ENCODE results near the gene ACOX3. TPM values are rescaled to one million over a fixed set of nuclear protein-coding genes. Genes with fewer than 3 reads are reported as not detected.

Gene ACOX3
- total RNA-seq, 1 donor from 2014 or later: 59.7 TPM

- Mint-ChIP-seq H3K9me3 (no peaks in the 10 kb centered on the region), H3K27ac (no peak overlapping the region), H3K36me3 (peaks cover 7% of the 10 kb centered on the region), H3K4me1 (no peaks in the 10 kb centered on the region), H3K4me3 (no peak overlapping the region), H3K27me3 (ENCODE audit: low read depth) (no peaks in the 10 kb centered on the region)
- no peak for TF ChIP-seq CTCF (IDR thresholded peaks at IDR 0.05; ENCODE audit: unreplicated experiment)
- no peak for DNase-seq (ENCODE audit: low spot score in 2 of 2, unreplicated experiment in 2 of 2)
Observed at GRCh38 chr4:8379771-8380170, 60.8 kb downstream of the ACOX3 start.

GRCh38 chr4:8379281-8379680 is 61.2 kb downstream of the ACOX3 start:
- no peak for TF ChIP-seq CTCF (IDR thresholded peaks at IDR 0.05; ENCODE audit: unreplicated experiment)

GRCh38 chr4:8378776-8379175 is 61.7 kb downstream of the ACOX3 start:
- Mint-ChIP-seq H3K36me3 (peaks cover 7% of the 10 kb centered on the region), H3K4me3 (no peak overlapping the region), H3K4me1 (no peaks in the 10 kb centered on the region), H3K27ac (no peak overlapping the region), H3K27me3 (ENCODE audit: low read depth) (no peaks in the 10 kb centered on the region), H3K9me3 (no peaks in the 10 kb centered on the region)
- TF ChIP-seq CTCF (IDR thresholded peaks at IDR 0.05; ENCODE audit: unreplicated experiment): no peak
- no peak for DNase-seq (ENCODE audit: low spot score in 2 of 2, unreplicated experiment in 2 of 2)

More at GRCh38 chr4:8379281-8379680, 61.2 kb downstream of the ACOX3 start:
- H3K4me1 Mint-ChIP-seq: no peaks in the 10 kb centered on the region
- DNase-seq (ENCODE audit: low spot score in 2 of 2, unreplicated experiment in 2 of 2): no peak
- no peaks in the 10 kb centered on the region for H3K27me3 Mint-ChIP-seq (ENCODE audit: low read depth)
- H3K9me3 Mint-ChIP-seq: no peaks in the 10 kb centered on the region
- no peak overlapping the region for H3K4me3 Mint-ChIP-seq
- H3K36me3 Mint-ChIP-seq: peaks cover 7% of the 10 kb centered on the region
- H3K27ac Mint-ChIP-seq: no peak overlapping the region

GRCh38 chr4:8378101-8378724 is 62.3 kb downstream of the ACOX3 start:
- no peak overlapping the region for H3K4me3 Mint-ChIP-seq
- H3K9me3 Mint-ChIP-seq: no peaks in the 10 kb centered on the region
- no peaks in the 10 kb centered on the region for H3K4me1 Mint-ChIP-seq
- no peaks in the 10 kb centered on the region for H3K27me3 Mint-ChIP-seq (ENCODE audit: low read depth)
- peaks cover 7% of the 10 kb centered on the region for H3K36me3 Mint-ChIP-seq
- no peak for TF ChIP-seq CTCF (IDR thresholded peaks at IDR 0.05; ENCODE audit: unreplicated experiment)
- H3K27ac Mint-ChIP-seq: no peak overlapping the region
- DNase-seq (ENCODE audit: low spot score in 2 of 2, unreplicated experiment in 2 of 2): no peak

- H3K27me3 Mint-ChIP-seq (ENCODE audit: low read depth): no peaks in the 10 kb centered on the region
- no peaks in the 10 kb centered on the region for H3K4me1 Mint-ChIP-seq
- no peak for TF ChIP-seq CTCF (IDR thresholded peaks at IDR 0.05; ENCODE audit: unreplicated experiment)
- no peaks in the 10 kb centered on the region for H3K9me3 Mint-ChIP-seq
- peaks cover 8% of the 10 kb centered on the region for H3K36me3 Mint-ChIP-seq
- no peak overlapping the region for H3K27ac Mint-ChIP-seq
- H3K4me3 Mint-ChIP-seq: no peak overlapping the region
- DNase-seq (ENCODE audit: low spot score in 2 of 2, unreplicated experiment in 2 of 2): no peak
Observed at GRCh38 chr4:8377103-8378075, 63.1 kb downstream of the ACOX3 start.

Data from mesothelial cell of epicardium (in vitro differentiated cells).